Measurements from ENCODE around the gene CHIC2. TPM values are rescaled to one million over a fixed set of nuclear protein-coding genes. Genes with fewer than 3 reads are reported as not detected.
A peak's percentile ranks its signal among the peaks of the same experiment; 100 is the strongest.

The CHIC2 gene
- total and polyA plus RNA-seq, 2 donors (not counting 1 experiment from before 2014, with no cell fraction given): 39.4 to 52.0 TPM

DNA sequence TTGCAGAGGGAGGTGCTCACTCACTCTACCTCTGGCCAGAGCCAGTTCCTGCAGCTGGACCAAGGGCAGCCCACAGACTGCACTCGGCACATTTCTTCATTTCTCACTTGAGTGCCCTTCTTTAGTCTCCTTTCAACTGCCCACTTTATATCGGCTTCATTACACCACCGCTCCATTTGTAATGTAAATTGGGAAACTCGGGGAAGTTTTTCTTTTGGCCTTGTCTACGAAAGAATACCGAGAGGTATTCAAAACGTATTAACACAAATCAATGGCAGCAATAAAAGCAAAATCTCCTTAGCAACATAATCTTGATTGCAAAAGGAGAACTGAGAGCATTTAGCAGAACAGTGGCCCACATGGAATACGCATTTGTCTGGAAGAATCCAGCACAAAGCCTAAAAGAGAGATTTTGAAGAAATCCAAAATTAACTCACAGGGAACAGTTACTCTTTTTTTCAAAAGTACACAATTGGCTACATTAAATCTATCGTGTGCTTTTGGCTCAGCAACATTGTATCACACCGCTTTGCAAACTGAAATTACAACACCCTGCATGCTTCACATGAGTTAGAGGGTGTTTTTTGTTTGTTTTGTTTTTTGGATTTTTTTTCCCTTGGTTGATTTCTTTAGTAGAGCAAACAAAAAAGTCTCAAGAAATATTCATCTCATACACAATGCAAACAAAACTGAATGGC is 62.6 kb downstream of the CHIC2 start:
- no peak overlapping the region for H3K4me3 ChIP-seq (replicated peaks in 1 of 4; ENCODE audit: control extremely low read depth in 1 of 4, insufficient read depth in 1 of 4, low read depth in 3 of 4, low read length in 4 of 4)
- peaks cover 2% of the 10 kb centered on the region for H3K79me2 ChIP-seq (ENCODE audit: control insufficient read depth, insufficient read depth, low read length)
- TF ChIP-seq, protein P1, sequence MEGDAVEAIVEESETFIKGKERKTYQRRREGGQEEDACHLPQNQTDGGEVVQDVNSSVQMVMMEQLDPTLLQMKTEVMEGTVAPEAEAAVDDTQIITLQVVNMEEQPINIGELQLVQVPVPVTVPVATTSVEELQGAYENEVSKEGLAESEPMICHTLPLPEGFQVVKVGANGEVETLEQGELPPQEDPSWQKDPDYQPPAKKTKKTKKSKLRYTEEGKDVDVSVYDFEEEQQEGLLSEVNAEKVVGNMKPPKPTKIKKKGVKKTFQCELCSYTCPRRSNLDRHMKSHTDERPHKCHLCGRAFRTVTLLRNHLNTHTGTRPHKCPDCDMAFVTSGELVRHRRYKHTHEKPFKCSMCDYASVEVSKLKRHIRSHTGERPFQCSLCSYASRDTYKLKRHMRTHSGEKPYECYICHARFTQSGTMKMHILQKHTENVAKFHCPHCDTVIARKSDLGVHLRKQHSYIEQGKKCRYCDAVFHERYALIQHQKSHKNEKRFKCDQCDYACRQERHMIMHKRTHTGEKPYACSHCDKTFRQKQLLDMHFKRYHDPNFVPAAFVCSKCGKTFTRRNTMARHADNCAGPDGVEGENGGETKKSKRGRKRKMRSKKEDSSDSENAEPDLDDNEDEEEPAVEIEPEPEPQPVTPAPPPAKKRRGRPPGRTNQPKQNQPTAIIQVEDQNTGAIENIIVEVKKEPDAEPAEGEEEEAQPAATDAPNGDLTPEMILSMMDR (conservative IDR thresholded peaks at IDR 0.05 in 1 of 2, IDR thresholded peaks at IDR 0.05 in 1 of 2; ENCODE audit: low read depth in 1 of 2, low read length in 2 of 2): no peak
- no peak for TF ChIP-seq EZH2 (IDR thresholded peaks at IDR 0.05; ENCODE audit: low read length, missing control alignments)

GRCh38 chr4:53997898-53998297 is 66.5 kb downstream of the CHIC2 start:
- H4K20me1 ChIP-seq (ENCODE audit: control insufficient read depth, extremely low read depth, insufficient read depth, low read length): no peaks in the 10 kb centered on the region
- no peaks in the 10 kb centered on the region for H3K4me1 ChIP-seq (ENCODE audit: control insufficient read depth, extremely low read depth, insufficient read depth, low read length)
- H3K36me3 ChIP-seq (ENCODE audit: control insufficient read depth, insufficient read depth, low read length): no peaks in the 10 kb centered on the region
- H3K9me3 ChIP-seq (ENCODE audit: control insufficient read depth, insufficient read depth, low read depth, low read length): no peaks in the 10 kb centered on the region
- TF ChIP-seq, protein P1 (conservative IDR thresholded peaks at IDR 0.05 in 1 of 2, IDR thresholded peaks at IDR 0.05 in 1 of 2; ENCODE audit: low read depth in 1 of 2, low read length in 2 of 2): no peak
- TF ChIP-seq EZH2 (IDR thresholded peaks at IDR 0.05; ENCODE audit: low read length, missing control alignments): no peak
- no peak overlapping the region for H2AFZ ChIP-seq (ENCODE audit: low read length)
- no peak overlapping the region for H3K4me2 ChIP-seq (ENCODE audit: extremely low read depth, insufficient read depth, low read length)
- H3K27ac ChIP-seq (ENCODE audit: insufficient read depth, low read length): no peak overlapping the region
- no peaks in the 10 kb centered on the region for H3K79me2 ChIP-seq (ENCODE audit: control insufficient read depth, insufficient read depth, low read length)
- no peaks in the 10 kb centered on the region for H3K27me3 ChIP-seq (ENCODE audit: control insufficient read depth, insufficient read depth, low read length)
- no peak overlapping the region for H3K9ac ChIP-seq (ENCODE audit: insufficient read depth, low read length)
- H3K4me3 ChIP-seq (replicated peaks in 1 of 4; ENCODE audit: control extremely low read depth in 1 of 4, insufficient read depth in 1 of 4, low read depth in 3 of 4, low read length in 4 of 4): no peak overlapping the region
- peak in 1 of 2 donors; percentile 69 for DNase-seq (ENCODE audit: low read depth in 2 of 2)

More for the DNA sequence above, 62.6 kb downstream of the CHIC2 start:
- H3K9ac ChIP-seq (ENCODE audit: insufficient read depth, low read length): no peak overlapping the region
- H3K4me2 ChIP-seq (ENCODE audit: extremely low read depth, insufficient read depth, low read length): no peak overlapping the region
- no peaks in the 10 kb centered on the region for H4K20me1 ChIP-seq (ENCODE audit: control insufficient read depth, extremely low read depth, insufficient read depth, low read length)
- no peak overlapping the region for H2AFZ ChIP-seq (ENCODE audit: low read length)
- H3K36me3 ChIP-seq (ENCODE audit: control insufficient read depth, insufficient read depth, low read length): peaks cover 2% of the 10 kb centered on the region
- H3K4me1 ChIP-seq (ENCODE audit: control insufficient read depth, extremely low read depth, insufficient read depth, low read length): no peaks in the 10 kb centered on the region
- no peak for DNase-seq (ENCODE audit: low read depth in 2 of 2)
- H3K27ac ChIP-seq (ENCODE audit: insufficient read depth, low read length): no peak overlapping the region
- no peaks in the 10 kb centered on the region for H3K27me3 ChIP-seq (ENCODE audit: control insufficient read depth, insufficient read depth, low read length)
- no peaks in the 10 kb centered on the region for H3K9me3 ChIP-seq (ENCODE audit: control insufficient read depth, insufficient read depth, low read depth, low read length)

DNA sequence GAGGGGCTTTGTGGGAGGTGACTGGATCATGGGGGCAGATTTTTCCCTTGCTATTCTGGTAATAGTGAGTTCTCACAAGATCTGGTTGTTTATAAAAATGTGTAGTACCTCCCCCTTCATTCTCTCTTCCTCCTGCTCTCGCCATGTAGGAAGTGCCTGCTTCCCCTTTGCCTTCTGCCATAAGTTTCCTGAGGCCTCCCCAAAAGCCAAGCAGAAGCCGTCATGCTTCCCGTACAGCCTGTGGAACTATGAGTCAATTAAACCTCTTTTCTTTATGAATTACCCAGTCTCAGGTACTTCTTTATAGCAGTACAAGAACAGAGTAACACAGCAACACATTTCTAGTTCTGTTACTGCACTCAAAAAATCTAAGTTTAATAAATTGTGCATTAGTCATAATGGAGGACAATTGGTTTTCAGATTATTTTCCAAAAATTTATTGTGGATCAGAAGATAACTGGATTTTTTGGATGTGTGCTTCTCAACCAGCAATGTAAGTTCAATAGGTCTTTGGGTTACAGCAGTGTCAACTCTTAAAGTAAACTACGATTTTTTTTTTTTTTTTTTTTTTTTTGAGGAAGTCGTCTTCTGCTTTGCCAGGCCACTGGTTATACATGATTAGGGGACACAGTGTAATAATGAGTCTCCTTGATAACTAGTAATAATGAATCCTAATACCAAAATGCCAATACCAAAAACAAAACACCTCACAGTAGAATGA is 69.9 kb downstream of the CHIC2 start:
- H3K27me3 ChIP-seq (ENCODE audit: control insufficient read depth, insufficient read depth, low read length): no peaks in the 10 kb centered on the region
- H3K9me3 ChIP-seq (ENCODE audit: control insufficient read depth, insufficient read depth, low read depth, low read length): no peaks in the 10 kb centered on the region
- TF ChIP-seq EZH2 (IDR thresholded peaks at IDR 0.05; ENCODE audit: low read length, missing control alignments): no peak
- TF ChIP-seq, protein P1 (conservative IDR thresholded peaks at IDR 0.05 in 1 of 2, IDR thresholded peaks at IDR 0.05 in 1 of 2; ENCODE audit: low read depth in 1 of 2, low read length in 2 of 2): no peak
- H3K4me2 ChIP-seq (ENCODE audit: extremely low read depth, insufficient read depth, low read length): no peak overlapping the region
- no peaks in the 10 kb centered on the region for H3K36me3 ChIP-seq (ENCODE audit: control insufficient read depth, insufficient read depth, low read length)
- H3K27ac ChIP-seq (ENCODE audit: insufficient read depth, low read length): no peak overlapping the region
- no peak overlapping the region for H2AFZ ChIP-seq (ENCODE audit: low read length)
- no peak for DNase-seq (ENCODE audit: low read depth in 2 of 2)
- H3K4me1 ChIP-seq (ENCODE audit: control insufficient read depth, extremely low read depth, insufficient read depth, low read length): no peaks in the 10 kb centered on the region
- no peaks in the 10 kb centered on the region for H4K20me1 ChIP-seq (ENCODE audit: control insufficient read depth, extremely low read depth, insufficient read depth, low read length)
- no peak overlapping the region for H3K9ac ChIP-seq (ENCODE audit: insufficient read depth, low read length)
- no peaks in the 10 kb centered on the region for H3K79me2 ChIP-seq (ENCODE audit: control insufficient read depth, insufficient read depth, low read length)
- no peak overlapping the region for H3K4me3 ChIP-seq (replicated peaks in 1 of 4; ENCODE audit: control extremely low read depth in 1 of 4, insufficient read depth in 1 of 4, low read depth in 3 of 4, low read length in 4 of 4)

All from fibroblast of lung (primary cell).